NCI-H82 treated with DMSO at 0.1 percent for 48 hours (cell line): ENCODE measurements around the gene FGD3.
"Not testable (repeated sequence)": the region's sequence is repeated elsewhere in the genome, so short reads cannot be mapped to it uniquely, and the experiment has no call there.

Experiments used
- DNase-seq: peaks from one replicate; lab custom pipeline; 2025; ENCODE audit not compliant: unreplicated experiment; lab: John Stamatoyannopoulos, UW

Gene FGD3

DNA sequence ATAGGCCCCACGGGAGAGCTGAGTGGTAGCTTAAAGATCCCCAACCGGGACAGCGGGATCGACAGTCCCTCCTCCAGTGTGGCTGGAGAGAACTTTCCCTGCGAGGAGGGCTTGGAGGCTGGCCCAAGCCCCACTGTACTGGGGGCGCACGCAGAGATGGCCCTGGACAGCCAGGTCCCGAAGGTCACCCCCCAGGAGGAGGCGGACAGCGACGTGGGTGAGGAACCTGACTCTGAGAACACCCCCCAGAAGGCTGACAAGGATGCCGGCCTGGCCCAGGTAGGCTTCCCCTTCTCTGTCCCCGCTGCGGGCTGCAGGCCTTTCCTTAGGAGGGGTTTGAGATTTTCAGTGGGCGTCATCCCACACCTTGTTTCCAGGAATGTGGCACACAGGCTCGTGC is 29.1 kb downstream of the FGD3 start:
- no peak for DNase-seq

DNA sequence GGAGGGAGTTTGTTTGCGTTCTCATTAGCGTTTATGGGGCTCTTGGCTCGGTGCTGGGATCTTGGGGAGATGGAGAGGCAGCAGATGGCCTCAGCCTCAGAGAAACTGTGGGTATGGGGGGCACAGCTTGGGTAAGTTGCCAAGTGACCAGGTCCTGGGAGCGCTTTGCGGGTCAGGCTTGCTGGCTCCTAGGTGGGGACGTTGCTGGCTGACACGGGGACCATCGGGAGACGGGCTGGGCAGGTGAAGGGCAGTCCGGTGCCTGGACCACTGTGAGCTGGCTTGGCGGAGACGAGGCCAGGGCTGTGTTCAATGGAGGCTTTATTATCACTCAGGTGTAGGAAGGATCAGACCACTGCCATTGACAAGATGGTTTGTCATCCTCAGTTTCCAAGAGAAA is 30.0 kb downstream of the FGD3 start:
- no peak for DNase-seq

DNA sequence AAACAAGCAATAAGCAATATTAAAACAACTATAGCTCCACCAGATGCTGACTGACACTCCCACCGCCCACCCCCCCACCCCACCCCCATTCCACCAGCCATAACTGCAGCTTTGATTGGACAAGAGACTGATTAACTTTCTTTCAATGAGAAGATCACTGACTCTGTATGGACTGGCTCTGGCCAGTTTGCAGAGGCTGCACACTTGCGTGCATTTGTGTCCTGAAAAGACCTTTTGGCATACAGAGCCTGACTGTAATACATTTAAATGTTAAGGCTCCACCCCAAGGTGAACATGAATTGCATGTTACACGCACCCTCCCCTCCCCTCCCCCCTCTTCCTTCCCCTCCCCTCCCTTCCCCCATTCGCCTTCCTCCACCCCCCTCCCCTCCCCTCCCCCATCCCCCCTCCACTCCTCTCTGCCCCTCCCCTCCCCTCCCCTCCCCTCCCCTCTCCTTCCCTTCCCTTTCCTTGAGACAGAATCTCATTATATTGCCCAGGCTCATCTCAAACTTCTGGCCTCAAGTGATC is 31.1 kb downstream of the FGD3 start:
- no peak for DNase-seq

DNA sequence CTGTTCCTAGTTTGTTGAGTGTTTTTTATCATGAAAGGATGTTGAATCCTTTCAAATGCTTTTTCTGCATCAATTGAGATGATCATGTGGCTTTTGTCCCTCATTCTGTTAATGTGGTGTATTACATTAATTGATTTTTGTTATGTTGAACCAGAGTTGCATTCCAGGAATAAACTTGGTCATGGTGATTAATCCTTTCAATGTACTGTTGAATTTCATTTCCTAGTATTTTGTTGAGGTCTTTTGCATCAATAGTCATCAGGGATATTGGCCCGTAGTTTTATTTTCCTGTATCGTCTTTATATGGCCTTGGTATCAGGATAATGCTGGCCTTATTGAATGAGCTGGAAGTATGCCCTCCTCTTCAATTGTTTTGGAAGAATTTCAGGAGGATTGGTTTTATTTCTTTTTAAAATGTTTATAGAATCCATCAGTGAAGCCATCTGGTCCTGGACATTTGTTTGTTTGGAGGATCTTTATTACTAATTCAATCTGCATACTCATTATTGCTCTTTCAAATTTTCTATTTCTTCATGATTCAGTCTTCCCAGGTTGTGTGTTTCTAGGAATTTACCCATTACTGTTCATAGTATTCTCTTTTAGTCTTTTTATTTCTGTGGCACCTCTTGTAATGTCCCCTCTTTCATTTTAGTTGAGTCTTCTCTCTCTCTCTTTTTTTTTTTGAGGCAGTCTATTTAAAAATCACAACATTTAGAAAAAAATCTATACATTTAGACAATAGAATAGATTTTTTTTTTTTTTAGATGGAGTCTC is 32.1 kb downstream of the FGD3 start:
- DNase-seq = no peak

DNA sequence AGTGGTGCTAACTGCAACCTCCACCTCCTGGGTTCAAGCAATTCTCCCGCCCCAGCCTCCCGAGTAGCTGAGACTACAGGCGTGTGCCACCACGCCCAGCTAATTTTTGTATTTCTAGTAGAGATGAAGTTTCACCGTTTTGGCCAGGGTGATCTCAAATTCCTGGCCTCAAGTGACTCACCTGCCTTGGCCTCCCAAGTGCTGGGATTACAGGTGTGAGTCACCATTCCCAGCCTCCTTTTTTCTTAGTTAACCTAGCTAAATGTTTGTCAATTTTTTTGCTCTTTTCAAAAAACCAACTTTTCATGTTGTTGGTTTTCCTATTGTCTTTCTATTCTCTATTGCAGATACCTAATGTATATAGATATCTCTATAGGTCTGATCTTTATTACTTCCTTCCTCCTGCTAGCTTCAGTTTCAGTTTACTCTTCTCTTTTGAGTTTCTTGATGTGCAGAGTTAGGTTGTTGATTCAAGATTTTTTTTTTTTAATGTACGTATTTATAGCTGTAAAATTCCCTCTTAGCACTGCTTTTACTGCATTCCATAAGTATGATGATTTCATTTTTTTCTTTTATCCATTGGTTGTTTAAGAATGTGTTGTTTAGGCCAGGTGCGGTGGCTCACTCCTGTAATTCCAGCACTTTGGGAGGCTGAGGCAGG is 32.9 kb downstream of the FGD3 start:
- no peak for DNase-seq

DNA sequence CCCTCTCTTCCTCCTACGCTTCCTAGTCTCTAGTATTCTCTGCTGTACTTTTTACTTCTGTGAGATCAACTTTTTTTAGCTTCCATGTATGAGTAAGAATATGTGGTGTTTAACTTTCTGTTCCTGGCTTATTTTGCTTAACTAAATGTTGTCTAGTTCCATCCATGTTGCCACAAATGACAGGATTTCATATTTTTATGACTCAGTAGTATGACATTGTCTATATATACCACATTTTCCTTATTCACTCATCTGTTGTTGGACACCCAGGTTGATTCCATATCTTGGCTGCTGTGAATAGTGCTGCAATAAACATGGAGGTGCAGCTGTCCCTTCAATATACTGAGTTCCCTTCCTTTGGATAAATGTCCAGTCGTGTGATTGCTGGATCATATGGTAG is 34.8 kb downstream of the FGD3 start:
- DNase-seq = no peak

DNA sequence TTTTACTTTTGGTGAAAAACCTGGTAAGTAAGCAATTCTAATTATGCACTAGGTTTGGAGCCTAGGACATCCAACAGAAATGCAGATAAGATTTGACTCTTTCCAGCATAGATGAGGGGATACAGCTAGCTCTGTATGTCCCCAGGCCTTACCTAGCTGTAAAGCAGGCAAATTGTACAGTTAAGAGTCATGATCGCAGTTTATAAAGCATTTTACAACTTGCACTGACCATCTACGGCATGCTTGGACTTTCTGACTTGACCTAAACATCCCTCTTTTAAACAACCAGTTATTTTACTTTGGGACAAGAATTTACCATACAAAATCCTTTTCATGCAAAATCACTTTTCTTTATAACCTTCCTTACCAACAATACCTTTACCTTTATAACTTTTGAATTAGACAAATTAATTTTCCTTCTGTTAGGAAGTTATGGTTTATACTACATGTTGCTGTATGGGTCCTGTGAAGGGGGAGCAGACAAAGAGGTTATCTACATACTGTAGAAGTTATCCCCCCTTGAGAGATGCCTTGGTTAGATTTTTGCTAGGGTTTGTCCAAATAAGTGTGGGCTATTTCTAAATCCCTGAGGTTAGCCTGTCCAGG is 36.8 kb downstream of the FGD3 start:
- DNase-seq = no peak

DNA sequence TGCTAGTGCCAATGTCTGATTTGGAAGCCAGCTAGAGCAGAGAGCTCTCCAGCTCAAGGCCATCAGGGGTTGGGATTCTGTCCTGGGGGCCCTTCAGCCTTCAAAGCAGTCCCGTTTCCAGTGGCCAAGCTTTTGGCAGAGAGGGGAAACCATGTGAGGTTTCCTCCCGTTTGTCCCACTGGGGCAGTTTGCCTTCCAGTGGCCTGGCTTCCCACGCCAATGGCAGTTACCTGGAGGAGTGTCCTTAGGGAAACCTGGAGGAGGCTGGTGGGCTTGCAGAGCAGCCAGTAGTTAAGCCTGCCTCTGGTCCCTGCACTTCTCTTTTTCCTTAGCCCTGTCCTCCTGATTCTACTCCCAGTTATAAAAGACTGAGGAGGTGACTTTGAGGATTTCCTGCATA is 37.7 kb downstream of the FGD3 start:
- DNase-seq = no peak

DNA sequence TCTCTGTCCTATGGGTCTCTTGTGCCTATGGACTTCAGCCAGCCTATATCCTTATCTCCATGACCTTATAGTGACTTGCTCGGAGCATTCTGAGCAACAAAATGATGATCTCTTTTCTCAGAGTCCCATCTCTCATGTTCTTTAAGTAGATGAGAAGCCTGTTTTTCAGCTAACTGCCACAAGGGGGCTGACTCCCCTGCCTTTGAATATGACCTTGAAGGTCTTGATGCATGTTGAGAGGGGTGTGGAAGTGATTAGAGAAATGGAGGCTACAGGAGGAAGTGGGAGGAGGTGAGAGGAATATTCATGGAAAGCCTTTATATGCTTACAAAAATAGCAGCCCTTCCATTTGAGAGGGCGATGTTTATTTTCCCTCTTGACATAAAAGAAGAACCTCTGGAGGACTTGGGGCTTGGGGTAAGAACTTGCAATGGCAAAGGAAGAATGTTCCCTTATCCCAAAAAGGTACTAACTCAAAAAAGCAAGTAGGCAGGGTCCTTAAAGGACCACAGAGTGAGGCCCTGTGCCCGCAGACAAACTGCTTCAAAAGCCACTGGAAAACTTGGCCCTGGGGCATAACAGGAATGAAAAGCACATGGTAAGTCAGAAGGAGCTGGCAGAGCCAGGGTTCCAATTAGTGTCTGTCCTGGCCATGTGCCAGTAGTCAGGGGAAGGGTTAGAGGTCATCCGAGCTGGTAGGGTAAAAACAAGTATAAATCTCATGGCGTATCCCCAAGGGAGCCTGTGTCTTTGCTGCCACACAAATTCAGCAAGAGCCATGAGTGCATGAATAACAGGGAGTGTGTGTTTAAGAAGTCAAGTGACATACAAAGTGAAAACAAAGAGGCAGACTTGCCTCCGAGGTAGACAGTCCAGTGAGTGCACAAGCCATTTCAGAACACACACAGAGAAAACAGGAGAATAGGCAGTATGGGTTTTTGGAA is 39.1 kb downstream of the FGD3 start:
- DNase-seq = no peak

DNA sequence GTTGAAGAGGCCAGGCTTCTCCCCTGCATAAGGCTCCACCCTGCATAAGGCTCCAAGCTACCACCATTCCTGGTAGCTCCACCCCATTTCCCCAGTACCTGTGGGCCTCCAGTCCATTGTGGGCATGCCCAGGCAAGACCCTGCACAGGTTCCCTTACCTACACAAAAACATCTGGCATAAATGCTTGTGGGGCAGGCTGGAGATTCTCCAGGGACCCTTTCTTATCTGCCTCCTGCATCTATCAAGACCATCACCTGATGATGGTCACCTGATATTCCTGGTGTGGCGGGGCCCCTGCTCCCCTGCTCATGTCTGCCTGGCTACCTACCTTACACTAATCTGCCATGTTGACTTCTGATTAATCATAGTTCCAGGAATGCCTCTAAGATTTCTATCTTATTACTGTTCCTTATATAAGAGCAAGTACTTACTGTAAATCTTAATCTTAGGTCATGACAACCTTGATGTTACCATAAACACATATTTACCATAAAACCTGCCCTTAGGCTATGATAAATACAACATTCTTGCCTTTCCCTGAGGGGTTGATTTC is 41.0 kb downstream of the FGD3 start:
- DNase-seq = no peak

DNA sequence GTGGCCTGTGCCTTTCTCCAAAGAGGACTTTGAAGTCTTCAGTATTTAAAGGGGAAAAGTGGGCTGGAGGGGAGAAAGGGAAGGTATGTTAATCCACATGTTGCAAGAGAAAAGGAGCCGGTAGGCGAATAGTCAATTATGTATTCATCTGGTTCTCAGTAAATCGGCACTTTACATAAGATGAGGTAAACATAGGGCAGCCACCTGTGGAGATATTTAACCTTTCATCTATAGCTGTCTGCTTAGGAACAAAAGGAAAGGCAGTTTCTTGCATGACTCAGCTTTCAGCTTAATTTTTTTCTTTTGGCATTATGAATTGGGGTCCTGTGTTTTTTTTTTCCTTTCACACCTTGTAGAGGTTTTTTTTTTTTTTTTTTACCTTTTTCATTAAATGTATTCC is 42.2 kb downstream of the FGD3 start:
- no peak for DNase-seq

DNA sequence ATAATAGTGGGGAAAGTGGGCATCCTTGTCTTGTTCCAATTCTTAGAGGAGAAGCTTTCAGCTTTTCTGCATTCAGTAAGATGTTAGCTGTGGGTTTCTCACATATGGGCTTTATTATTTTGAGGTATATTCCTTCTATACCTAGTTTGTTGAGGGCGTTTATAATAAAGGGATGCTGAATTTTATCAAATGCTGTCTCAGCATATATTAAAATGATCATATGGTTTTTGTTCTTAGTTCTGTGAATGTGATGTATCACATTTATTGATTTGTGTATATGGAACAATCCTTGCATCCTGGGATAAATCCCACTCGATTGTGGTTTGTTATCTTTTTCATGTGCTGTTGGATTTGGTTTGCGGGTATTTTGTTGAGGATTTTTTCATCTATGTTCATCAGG is 43.1 kb downstream of the FGD3 start:
- no peak for DNase-seq

DNA sequence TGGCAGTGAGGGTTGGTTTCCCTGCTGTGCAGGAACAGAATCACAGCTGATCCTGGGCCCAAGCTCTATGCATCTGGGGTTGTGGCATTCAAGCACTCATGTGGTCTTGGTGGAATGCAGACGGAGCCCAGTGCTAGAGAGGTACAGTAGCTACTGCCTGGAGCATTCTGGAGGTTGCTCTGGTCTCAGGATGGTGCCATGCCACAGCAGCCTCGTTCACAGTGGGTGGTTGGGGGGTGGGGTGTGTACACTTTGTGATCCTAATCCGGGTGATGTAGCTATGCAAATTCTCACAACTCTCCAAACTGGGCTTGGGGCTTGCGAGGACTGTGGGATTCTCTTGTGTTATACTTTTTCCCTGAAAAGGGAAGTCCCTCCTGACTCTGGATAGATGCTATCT is 45.2 kb downstream of the FGD3 start:
- DNase-seq = no peak

DNA sequence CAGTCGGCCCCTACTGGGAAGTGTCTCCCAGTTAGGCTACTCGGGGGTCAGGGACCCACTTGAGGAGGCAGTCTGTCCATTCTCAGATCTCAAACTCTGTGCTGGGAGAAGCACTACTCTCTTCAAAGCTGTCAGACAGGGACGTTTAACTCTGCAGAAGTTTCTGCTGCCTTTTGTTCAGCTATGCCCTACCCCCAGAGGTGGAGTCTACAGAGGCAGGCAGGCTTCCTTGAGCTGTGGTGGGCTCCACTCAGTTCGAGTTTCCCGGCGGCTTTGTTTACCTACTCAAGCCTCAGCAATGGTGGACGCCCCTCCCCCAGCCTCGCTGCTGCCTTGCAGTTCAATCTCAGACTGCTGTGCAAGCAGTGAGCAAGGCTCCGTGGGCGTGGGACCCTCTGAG is 51.5 kb downstream of the FGD3 start:
- not testable (repeated sequence) for DNase-seq

DNA sequence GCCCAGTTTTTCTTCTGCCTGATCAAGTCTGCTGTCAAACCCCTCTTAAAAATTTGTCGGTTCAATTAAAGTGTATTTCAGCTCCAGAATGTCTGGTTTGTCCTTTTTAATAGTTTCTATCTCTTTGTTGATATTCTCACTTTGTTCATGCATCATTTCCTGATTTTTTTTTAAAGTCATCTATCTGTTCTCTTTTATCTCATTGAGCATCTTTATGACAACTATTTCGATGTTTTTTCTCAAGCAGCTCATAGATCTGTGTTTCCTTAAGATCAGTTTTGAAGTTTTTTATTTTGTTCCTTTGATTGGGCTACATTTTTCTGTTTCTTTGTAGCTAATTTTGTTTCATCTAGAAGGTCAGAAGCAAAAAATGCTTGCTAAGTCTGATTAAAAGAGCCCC is 53.7 kb downstream of the FGD3 start:
- no peak for DNase-seq

DNA sequence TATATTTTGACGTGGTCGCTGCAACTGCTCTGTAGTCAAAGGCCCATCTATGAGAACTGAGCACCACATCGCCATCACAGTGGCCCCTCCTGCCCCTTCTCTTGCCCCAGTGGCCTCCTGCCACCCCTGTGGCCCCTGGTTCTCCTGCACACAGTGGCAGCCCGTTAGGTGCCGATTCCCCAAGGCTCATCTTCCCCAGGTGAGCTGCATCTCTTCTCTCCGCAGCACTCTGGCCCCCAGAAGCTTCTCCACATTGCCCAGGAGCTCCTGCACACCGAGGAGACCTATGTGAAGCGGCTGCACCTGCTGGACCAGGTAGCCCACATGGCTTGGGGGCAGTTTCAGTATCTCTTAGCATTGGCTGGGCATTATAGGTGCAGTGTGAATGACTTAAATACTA is 55.4 kb downstream of the FGD3 start:
- DNase-seq = no peak

DNA sequence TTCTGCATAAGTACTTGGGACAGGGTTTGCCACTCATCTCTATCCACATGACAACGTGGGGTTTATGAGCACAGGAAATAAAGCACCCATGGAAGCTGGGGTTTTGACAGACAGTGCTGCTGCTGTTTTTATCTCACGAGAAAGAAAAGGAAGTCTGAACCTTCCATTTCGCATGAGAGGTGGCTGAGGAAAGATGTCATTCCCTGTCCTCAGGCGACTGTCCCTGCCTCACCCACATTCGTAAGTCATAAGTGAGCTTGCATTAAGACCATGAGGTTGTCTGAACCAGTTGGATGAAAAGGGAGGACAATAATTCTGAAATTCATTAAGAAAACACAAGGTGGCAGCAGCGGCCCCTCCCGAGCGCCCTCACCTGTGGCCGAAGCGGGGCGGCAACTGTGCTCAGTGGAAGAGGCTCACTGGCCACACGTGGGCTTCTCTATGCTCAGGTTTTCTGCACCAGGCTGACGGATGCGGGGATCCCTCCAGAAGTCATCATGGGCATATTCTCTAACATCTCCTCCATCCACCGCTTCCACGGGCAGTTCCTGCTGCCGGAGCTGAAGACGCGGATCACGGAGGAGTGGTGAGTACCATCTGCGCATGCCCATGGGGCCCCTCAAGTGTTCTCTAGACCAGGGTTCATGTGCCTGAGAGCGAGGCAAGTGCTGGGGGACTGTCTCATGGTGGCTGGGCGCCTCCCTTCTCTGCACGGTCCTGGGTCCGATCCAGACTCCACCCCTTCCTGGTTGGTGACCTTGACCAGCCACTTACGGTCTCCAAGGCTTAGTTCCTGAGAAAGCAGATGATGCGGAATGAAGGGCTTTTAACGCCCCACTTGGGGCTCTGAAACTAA is 56.5 kb downstream of the FGD3 start:
- DNase-seq = peak; percentile 20

DNA sequence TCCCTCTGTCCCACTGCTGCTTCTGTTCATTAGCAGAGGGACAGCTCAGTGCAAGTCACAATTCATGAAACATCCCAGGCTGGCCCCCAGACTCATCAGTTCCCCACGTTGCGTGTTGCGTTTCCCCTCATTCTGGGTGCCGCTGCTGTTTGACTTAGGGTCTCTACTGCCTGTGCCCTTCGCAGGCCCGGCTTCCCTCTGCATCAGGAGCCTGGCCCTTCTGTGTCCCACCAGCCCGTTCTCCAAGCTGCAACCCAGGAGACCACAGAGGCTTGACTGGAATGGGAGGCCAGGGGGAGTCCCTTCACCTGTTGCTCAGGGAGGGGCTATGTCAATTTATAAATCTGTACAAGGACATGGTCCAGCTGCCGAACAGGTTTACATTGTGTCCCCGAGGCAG is 57.2 kb downstream of the FGD3 start:
- no peak for DNase-seq

DNA sequence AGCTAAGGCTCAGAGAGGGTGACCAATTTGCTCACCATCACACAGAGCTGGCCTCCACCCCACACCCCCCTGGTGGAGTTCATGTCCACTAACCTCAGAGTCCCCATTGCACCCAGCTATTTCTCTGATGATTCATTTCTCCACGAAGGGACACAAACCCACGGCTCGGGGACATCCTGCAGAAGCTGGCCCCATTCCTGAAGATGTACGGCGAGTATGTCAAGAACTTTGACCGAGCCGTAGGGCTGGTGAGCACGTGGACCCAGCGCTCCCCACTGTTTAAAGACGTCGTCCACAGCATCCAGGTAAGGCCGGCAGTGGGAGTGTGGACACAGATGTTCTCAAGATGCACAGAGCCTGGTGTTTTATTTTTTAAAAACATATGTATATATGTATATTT is 58.6 kb downstream of the FGD3 start:
- no peak for DNase-seq

DNA sequence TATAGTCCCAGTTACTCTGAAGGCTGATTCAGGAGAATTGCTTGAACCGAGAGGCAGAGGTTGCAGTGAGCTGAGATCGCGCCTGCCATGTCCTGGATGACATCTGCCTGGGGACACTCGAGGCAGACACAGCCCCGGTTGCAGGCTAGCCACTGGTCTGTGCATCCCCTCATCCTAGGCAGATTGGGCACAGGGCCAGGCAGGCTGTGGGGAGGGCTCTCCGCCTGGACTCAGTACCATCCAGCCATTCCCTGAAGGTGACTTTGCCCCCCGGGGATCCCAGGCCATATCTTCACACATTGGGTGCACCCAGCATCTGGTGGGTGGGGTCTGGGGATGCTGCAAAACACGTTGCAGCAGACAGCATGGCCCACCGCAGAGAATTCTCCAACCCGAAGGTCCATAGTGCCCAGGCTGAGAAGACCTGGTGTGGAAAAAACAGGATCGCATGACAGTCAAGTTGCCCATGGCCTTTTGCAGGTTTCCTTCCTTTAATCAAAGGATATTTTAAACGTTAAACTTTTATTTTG is 60.3 kb downstream of the FGD3 start:
- DNase-seq = no peak
